HG03060 (cell line): ENCODE measurements around the gene TASP1.
"Not testable (repeated sequence)": the region's sequence is repeated elsewhere in the genome, so short reads cannot be mapped to it uniquely, and the experiment has no call there.

ENCODE experiments used
- ATAC-seq: cut with Tn5 transposase; IDR thresholded peaks from one replicate; pipeline ENCODE4 v1.9.1; 2021; ENCODE audit warnings: low read depth, moderate number of reproducible peaks; ENCODE audit not compliant: unreplicated experiment

Gene TASP1

DNA sequence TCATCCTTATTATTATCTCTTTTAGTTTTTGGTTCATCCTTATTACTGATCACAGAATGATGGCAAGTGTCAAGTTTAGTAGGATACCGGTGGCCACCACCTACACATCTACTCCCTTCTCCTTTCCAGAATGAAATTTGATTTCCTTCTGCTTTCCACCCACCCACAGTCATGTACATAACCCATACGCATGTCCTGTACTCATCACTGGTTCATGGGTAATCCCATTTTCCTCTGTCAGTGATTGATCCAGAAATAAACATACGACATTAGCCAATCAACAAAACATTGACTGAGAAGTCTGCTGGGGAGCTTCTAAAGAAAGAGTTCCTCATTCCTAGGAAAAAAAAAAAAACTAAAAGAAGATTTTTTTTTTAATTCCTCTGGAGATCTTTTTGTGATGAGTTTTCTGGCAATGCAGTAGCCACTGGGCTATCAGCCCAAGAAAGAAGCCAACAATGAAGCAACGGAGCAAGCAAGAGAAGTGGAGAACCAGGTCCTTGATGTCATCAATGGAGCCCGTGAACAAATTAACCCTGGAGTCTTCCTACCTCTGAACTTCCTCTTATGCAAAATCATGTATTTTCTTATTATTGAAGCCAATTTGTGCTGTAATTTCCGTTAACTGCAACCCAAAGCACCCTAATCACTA, 127.8 kb downstream of the TASP1 start:
- ATAC-seq: no peak

DNA sequence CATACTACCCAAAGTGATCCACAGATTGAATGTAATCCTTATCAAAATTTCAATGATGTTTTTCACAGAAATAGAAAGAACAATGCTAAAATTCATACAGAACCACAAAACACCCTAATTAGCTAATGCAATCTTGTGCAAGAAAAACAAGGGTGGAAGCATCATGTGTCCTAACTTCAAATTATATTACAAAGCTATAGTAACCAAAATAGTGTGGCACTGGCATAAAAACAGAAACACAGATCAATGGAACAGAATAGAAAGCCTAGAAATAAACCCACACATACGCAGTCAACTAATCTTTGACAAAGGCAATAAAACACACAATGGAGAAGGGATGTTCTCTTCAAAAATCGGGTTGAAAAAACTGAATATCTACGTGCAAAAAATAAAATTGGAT, 131.1 kb downstream of the TASP1 start:
- ATAC-seq: no peak

DNA sequence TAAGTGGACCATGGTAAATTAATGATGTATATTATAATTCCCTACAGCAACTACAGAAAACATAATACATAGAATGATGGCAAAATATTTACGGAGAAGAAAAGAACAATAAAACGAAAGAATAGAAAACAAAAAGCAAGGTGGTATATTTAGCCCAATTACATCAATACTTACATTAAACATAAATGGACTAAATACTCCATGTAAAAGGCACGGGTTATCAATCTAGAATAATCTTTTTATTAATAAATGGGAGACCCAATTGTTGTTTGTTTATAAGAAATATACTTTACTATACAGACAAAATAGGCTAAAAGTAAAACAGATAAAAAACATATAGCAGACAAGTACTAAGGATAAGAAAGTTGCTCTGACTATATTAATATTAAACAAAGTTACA, 137.2 kb downstream of the TASP1 start:
- no peak for ATAC-seq

DNA sequence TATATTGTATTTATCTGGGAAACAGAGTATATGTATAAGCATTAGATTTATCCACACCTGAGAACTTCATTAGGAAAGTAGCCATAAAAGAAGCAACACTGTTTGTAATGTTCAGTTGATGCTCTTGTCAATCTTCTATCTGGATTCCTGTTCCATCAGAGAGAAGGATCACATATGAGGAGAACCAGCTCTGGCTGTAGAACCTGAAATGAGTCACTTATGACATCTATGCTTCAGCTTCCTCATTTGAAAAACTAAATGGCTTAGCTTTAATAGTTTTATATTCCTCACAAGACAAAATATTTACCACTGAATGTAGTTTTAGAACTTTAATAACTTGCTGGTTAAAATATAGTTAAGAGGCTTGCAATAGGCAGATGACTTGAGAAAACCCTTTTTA, 144.7 kb downstream of the TASP1 start:
- ATAC-seq: no peak

DNA sequence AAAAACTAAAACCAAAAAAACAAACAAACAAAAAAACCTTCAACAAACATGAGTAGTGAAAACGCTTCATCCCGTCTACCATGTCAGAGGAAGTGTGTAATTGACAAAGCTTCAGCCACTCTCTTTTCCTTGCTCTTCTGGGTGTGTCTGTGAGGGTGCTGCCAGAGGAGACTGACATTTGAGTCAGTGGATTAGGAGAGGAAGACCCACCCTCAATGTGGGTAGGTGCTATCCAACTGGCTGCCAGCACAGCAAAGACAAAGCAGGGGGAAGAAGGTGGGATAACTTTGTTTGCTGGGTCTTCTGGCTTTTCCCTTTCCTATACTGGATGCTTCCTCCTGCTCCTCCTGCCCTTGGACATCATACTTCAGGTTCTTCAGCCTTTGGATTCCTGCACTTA, 145.6 kb downstream of the TASP1 start:
- no peak for ATAC-seq

DNA sequence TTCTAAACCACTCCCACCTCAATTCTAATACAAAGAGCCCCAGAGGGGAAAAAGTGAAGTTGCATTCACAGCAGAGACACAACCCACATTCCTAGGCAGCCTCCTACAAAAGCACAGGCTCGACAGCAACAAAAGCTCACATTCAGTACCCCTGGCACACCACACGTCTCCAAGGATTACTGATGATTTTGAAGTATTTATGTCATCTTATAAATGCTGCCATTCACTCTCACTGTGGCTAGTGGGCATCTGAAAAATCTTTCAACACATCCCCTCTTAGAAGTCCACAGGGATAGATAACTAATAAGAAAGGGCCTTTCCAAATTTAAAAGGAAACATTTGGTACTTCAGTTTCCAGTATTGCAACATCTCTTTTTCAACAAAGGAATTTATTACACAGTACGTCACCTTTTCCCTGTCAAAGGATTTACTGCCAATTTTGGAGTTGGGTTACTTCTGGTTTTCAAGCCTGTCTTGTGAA, 146.7 kb downstream of the TASP1 start:
- no peak for ATAC-seq

DNA sequence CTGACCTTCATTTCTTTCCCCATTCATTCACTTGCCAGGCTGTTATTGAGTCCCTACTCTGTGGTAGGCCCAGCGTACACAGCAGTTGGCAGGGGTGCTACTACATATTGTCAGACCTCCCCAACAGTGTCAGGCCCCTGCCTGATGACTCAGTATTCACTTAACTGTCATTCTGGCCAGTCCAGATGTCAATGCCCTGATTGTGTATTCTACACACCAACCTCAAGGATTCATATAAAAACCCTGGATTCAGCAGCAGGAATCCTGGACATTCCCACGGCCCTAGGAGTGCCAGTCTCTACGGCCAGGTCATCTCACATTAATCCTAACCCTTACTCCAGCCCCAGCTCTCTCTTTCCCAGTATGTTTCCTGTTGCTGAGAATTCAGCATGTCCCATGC, 151.5 kb downstream of the TASP1 start:
- ATAC-seq: no peak

DNA sequence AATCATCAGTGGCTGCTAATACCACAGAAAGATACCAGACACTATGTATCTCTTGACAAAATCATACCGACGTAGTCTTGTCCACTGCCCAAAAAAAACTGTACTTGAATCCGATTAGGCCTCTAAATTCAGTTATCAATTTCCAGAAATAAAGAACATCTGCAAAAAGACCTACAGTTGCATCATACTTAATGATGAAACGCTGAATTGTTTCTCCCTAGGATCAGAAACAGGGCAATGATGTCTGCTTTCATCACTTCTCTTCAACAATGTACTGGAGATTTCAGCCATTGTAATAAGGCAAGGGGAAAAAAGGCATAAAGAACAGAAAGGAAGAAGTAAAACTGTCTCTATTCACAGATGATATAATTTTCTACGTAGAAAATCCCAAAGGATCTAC, 152.0 kb downstream of the TASP1 start:
- ATAC-seq: no peak

DNA sequence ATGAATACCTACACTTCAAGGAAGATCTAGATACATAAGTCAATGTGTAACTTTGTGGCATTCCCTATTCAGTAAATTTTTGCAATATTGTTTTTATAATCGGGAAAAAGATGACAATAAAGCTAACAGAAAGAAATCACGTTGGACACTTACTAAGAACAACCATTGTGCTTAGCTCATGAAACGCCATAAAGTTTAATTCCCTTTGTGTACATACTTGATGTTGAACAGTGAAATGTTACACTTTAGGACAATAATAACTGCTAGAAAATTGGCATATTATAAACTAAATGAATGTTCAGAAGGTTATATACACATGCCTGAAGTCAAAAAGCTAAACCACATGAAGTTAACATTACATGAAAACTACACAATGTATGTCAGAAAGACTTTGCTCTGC, 153.2 kb downstream of the TASP1 start:
- no peak for ATAC-seq

DNA sequence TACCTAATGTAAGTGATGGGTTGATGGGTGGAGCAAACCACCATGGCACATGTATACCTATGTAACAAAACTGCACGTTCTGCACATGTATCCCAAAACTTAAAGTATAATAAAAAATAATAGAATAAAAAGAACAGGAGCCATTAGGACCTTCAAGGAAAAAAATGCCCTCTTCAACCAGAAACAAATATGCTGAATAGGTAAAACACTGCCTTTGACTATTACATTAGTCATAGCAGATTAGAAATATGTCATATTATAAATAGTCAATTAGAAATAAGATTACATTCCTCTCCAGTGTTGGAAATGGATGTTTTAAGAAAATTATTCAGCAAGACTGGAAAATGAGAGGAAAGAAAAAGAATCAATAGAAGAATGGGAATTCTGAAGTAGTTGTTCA, 153.7 kb downstream of the TASP1 start:
- not testable (repeated sequence) for ATAC-seq

DNA sequence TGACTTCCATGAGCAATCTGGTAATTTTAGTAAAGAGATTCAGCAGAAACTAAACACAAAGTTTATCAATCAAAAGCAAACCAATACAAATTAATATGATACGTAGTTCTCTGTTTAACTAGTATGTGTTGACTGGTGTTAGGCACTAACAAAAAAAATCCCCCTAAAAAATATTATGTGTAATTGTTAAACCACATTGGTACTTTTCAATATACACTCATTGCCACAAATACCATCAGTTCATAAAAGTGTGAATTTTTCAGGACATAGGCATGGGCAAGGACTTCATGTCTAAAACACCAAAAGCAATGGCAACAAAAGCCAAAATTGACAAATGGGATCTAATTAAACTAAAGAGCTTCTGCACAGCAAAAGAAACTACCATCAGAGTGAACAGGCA, 155.3 kb downstream of the TASP1 start:
- ATAC-seq: not testable (repeated sequence)

DNA sequence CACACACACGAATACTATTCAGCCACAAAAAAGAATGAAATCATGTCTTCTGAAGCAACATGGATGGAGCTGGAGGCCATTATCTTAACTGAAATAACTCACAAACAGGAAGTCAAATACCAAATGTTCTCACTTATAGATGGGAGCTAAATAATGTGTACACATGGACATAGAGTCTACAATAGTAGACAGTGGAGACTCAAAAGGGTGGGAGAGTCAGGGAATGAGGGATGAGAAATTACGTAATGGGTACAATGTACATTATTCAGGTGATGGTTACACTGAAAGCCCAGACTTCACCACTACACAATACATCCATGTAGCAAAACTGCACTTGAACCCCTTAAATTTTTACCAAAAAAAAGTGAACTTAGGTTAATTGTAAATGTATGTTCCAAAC, 160.4 kb downstream of the TASP1 start:
- ATAC-seq: no peak

DNA sequence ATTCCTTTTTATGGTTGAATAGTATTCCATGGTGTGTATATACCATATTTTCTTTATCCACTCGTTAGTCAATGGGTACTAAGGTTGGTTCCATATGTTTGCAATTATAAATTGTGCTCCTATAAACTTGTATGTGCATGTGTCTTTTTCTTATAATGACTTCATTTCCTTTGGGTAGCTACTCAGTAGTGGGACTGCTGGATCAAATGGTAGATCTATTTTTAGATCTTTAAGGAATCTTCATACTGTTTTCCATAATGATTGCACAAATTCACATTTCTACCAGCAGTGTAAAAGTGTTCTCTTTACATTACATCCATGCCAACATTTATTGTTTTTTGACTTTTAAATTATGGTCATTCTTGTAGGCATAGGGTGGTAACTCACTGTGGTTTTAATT, 164.3 kb downstream of the TASP1 start:
- ATAC-seq: no peak

DNA sequence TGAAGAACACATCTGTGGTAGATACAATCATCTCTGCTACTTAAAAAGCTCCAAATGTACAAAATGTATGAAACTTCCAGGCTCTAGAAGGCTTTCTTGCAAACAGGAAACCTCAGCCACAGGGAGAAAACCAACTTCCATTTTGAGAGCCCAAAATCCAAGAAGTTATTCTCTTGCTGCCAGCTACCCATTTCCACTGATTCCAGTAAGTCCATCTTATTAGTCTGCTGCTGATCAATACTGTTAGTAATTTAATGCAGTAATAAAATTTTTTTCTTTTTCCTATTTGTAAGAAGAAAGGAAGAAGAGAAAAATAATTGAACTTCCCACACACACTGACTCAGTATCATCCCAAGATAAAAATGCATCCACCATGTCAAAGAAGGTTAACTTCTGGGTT, 169.5 kb downstream of the TASP1 start:
- ATAC-seq: no peak

DNA sequence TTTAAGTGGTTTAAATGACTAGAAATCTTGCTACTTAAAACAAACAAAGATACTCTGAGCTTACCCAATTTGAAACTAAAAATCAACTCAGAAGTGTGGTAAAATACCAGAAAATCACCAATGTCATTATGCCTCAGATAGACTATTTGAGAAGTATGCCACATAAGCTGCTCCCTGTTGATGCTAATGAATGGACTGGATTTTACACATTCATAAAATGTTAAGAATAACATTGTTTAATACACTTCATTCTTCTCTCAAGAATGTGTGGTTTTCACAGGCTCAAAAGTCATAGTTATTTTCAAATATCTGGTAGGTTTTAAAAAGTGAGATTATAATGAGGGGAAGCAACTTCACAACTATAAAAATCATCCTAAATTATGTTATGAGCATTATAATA, 170.6 kb downstream of the TASP1 start:
- ATAC-seq: no peak

DNA sequence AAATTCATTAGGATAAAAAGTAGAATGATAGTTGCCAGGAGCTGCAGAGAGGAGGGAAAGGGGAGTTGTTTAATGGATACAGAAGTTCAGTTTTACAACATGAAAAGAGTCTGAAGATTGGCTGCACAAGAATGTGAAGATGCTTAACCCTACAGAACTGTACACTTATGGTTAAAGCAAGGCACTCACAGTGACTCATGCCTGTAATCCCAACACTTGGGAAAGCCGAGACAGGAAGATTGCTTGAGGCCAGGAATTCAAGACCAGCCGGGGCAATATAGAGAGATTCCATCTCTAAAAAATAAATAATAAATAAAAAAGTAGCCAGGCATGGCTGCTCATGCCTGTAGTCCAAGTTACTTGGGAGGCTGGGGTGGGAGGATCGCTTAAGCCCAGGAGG, 174.0 kb downstream of the TASP1 start:
- no peak for ATAC-seq

DNA sequence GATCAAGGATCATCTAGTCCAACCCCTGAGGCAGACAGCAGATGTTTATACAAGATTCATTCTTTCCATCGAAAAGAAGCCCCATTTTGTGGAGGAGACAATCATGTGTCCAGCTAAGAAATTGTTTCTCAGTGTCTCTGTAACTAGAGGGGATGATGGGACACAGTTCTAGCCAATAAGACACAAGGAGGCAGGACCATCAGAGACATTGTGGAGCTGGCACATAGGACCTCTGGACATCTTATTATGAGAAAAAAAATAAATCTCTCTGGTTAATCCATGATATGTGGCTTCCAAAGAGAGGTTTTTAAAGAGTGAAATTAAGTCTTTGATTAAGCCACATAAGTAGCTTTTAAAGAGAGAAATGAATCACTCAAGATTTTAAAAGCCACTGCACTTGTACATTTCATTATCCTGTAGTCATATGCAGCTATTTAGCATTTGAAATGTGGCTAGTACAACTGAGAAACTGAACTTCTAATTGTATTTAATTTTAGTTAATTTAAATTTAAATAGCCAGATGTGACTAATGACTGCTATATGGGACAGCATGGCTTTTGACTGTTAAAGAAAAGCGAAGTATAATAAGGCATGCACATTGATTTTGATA, 176.8 kb downstream of the TASP1 start:
- ATAC-seq: no peak

DNA sequence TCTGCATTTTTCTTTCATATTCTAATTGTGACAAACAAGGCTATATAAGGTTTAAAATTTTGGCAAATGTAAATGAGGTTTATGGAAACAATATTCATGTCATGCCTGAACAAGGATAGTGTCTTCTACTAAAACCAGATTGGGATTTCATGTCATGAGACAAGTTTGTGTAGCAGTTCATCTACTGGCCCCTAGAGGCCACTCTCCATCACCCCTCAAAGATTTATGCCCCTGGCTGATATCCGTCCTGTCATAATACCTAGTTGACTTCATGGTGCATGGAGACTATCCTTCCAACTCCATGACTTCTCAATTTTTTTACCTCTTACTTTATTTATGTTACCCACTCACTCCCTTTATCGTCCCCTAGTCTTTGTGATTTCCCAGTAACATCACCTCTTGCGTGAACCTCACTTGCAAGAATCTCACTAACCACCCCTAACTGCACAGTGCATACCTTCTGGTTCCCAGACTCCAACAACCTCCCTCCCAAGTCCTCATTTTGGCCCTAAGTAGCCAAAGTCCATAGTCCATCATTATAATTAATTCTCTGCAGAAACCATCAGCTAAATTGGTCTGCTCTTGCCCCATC, 179.8 kb downstream of the TASP1 start:
- peak; percentile 67 for ATAC-seq

DNA sequence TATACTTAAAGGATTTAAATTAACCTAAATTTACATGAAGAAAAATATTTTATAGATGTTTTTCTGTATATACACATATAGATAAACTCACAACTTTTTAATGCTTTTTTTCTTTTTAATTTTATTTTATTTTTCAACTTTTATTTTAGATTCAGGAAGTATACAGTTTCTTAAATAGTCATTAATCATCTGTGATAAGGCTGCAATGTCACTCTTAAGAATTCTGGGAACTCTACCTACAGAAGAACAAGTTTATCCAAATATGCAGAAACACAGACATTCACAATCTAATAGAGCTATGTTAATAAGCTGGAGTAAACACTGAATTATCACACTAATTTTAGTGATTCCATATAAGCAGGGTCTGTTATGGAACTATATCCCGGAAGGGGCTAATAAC, 181.2 kb downstream of the TASP1 start:
- ATAC-seq: no peak

DNA sequence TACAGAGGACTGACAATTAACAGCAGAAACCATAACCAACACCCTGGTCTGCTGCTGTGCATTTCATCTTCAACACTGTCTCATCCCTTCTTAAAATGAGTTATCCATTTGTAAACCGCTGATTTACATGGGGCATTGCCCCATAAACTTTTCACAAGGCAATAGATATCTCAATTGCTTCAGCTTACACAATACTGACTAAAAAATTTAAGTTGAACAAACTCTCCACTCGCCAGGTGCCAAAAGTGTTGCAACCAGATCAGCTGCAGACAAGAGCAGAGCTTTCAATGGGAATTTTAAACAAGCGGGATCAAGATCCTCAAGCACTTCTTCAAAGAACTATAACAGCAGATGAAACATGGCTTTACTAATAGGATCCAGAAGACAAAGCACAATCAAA, 183.0 kb downstream of the TASP1 start:
- no peak for ATAC-seq

DNA sequence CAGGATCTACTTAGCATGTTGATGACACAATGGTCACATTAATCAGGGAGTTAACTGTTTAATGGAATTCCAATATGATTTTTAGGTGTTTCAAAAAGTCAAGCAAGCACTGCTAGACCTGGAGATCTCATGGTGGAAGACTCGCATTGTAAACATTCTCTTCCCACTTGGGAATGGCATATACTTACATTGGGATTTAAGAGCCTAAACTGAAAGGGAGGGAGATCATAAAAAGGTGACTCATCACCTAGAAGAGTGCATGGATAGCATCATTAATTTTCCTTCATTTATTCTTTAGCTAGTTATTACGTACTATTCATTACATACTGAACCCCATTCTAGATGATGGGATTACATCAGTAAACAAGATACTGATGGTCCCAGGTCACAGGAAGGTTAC, 185.4 kb downstream of the TASP1 start:
- ATAC-seq: no peak

DNA sequence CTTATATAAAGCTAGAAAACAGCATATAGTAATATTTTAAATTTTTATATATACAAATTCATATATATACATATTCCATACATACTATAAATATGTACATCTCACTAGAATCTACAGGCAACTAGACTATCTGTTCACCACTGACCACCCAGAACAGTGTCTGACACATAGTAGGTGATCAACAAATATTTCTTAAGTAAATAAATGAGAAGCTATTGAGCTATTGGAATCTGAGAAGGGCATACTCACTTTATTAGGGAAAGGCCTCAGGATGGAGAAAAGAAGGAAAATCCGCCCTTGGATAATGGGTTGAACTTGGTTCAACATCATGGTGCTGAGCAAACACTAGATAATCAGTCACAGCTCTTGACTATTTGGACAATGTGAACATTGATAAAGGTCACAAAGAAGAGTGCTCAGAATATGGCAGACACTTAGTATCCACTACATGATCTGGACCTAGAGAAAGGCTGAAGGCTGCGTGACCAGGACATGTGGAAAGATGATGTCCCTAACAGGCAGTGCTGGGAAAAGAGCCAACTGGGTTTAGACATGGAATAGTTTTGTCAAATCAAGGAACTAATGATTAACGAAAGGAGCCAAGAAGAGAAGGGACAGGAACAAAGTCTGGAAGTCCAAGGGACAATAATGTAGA, 186.1 kb downstream of the TASP1 start:
- ATAC-seq: no peak
